ENCODE data around the gene AK5. TPM values are rescaled to one million over a fixed set of nuclear protein-coding genes. Genes with fewer than 3 reads are reported as not detected.

Gene AK5
- total and polyA plus RNA-seq, 7 donors: 0.14 to 0.49 (median 0.30) TPM; not detected in 2

- intact Hi-C loops (cut with DNase I): no loop called here
- no peak for DNase-seq
- no peak for TF ChIP-seq CTCF (IDR thresholded peaks at IDR 0.05)
- no peaks in the 10 kb centered on the region for H3K4me1 ChIP-seq
- 68 to 77% (median 76%) methylated on average over 1 of the region's 1 CpG for WGBS, 3 donors
- H3K9me3 ChIP-seq: no peaks in the 10 kb centered on the region
- no peak overlapping the region for H3K27ac ChIP-seq
- H3K4me3 ChIP-seq: no peak overlapping the region
- ATAC-seq: no peak
- H3K27me3 ChIP-seq (ENCODE audit: insufficient read depth in 3 of 3, low read length in 2 of 3): no peaks in the 10 kb centered on the region
- no peaks in the 10 kb centered on the region for H3K36me3 ChIP-seq (ENCODE audit: insufficient read depth in 1 of 2, low read depth in 1 of 2)
These were observed 105.7 kb downstream of the AK5 start for GRCh38 chr1:77387553-77387952.

- 64 to 75% (median 70%) methylated on average over 3 of the region's 3 CpGs for WGBS, 3 donors
- intact Hi-C loops (cut with DNase I): no loop called here
These were observed 106.8 kb downstream of the AK5 start for GRCh38 chr1:77388661-77389060.

DNA sequence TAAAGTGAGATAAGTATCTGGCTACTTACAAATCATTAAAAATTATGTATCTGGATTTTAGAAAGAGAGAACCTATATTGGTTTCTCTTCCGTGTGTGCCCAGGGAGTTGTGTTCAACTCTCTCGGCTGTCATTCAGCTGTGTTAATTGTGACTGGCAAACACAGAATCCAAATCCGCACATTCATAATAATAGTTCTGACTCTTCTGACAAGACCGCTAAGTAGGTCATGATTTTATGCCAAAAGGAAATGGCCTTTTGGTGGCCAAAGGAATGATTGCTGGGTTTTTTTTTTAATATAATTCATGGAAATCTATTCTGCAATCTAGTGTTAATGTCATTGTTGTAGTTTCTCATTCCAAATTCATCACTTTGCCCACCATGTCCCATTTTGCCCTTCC lies 110.7 kb downstream of the AK5 start:
- intact Hi-C loops (cut with DNase I): no loop called here
- no peak for ATAC-seq
- H3K9me3 ChIP-seq: no peaks in the 10 kb centered on the region
- H3K4me3 ChIP-seq: no peak overlapping the region
- DNase-seq: no peak
- H3K27ac ChIP-seq: no peak overlapping the region
- no peak for TF ChIP-seq CTCF (IDR thresholded peaks at IDR 0.05)
- no peaks in the 10 kb centered on the region for H3K27me3 ChIP-seq (ENCODE audit: insufficient read depth in 3 of 3, low read length in 2 of 3)
- no peaks in the 10 kb centered on the region for H3K36me3 ChIP-seq (ENCODE audit: insufficient read depth in 1 of 2, low read depth in 1 of 2)
- no peaks in the 10 kb centered on the region for H3K4me1 ChIP-seq
- WGBS, 3 donors: 39 to 71% (median 39%) methylated on average over 4 of the region's 4 CpGs

More at GRCh38 chr1:77388661-77389060, 106.8 kb downstream of the AK5 start:
- H3K9me3 ChIP-seq: no peaks in the 10 kb centered on the region
- no peak overlapping the region for H3K27ac ChIP-seq
- no peak overlapping the region for H3K4me3 ChIP-seq
- H3K4me1 ChIP-seq: no peaks in the 10 kb centered on the region
- no peaks in the 10 kb centered on the region for H3K27me3 ChIP-seq (ENCODE audit: insufficient read depth in 3 of 3, low read length in 2 of 3)
- no peak for DNase-seq
- no peak for TF ChIP-seq CTCF (IDR thresholded peaks at IDR 0.05)
- H3K36me3 ChIP-seq (ENCODE audit: insufficient read depth in 1 of 2, low read depth in 1 of 2): no peaks in the 10 kb centered on the region
- ATAC-seq: no peak

DNA sequence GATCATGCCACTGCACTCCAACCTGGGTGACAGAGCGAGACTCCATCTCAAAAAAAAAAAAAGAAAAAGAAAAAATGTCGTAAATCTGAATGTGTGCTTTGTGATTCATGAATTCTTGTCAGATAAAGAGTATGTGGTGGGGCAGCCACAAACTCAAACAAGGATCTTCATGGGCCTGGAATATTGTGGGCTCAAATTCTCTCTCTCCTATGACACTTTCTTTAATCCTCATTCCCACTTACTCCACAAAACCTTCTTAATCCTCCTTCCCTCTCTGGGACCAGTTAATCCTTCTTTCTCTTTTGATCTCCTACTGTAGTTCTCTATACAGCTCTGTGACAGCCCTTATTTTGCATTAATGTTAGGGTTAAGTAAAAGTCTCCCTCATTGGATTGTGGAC lies 112.3 kb downstream of the AK5 start:
- H3K4me3 ChIP-seq: no peak overlapping the region
- intact Hi-C loops (cut with DNase I): no loop called here
- H3K27ac ChIP-seq: no peak overlapping the region
- H3K9me3 ChIP-seq: no peaks in the 10 kb centered on the region
- DNase-seq (no peak), ATAC-seq (no peak)
- no peaks in the 10 kb centered on the region for H3K27me3 ChIP-seq (ENCODE audit: insufficient read depth in 3 of 3, low read length in 2 of 3)
- H3K36me3 ChIP-seq (ENCODE audit: insufficient read depth in 1 of 2, low read depth in 1 of 2): no peaks in the 10 kb centered on the region
- H3K4me1 ChIP-seq: no peaks in the 10 kb centered on the region
- TF ChIP-seq CTCF (IDR thresholded peaks at IDR 0.05): no peak
- WGBS, 3 donors: 88 to 92% (median 91%) methylated on average over 2 of the region's 2 CpGs

DNA sequence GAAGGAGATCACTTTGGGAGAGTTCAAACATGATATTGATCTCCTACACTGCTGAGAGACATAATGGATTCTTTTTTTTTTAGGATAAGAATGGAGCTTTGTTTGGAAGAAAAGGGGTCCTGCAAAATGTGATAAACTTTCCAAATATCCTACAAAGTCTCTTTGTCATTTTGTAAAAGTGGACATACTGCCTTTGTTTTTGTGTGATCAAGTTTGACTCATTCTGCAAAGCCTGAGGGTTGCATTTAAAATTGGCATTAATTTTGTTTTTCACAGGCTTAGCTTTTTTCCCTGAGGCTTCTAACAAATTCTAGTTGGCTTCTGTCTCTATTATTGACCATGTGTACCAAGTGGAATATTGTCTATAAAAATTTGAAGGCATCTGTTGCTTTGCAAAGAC lies 113.2 kb downstream of the AK5 start:
- no peak for TF ChIP-seq CTCF (IDR thresholded peaks at IDR 0.05)
- H3K36me3 ChIP-seq (ENCODE audit: insufficient read depth in 1 of 2, low read depth in 1 of 2): no peaks in the 10 kb centered on the region
- DNase-seq: no peak
- no peaks in the 10 kb centered on the region for H3K27me3 ChIP-seq (ENCODE audit: insufficient read depth in 3 of 3, low read length in 2 of 3)
- no peak overlapping the region for H3K27ac ChIP-seq
- H3K9me3 ChIP-seq: no peaks in the 10 kb centered on the region
- intact Hi-C loops (cut with DNase I): no loop called here
- H3K4me3 ChIP-seq: no peak overlapping the region
- no peak for ATAC-seq
- H3K4me1 ChIP-seq: no peaks in the 10 kb centered on the region
